Astrocyte (in vitro differentiated cells and primary cell): ENCODE results near the gene RNF145. TPM values are rescaled to one million over a fixed set of nuclear protein-coding genes. Genes with fewer than 3 reads are reported as not detected.

ENCODE experiments used
- DNase-seq: peaks from one replicate; pipeline ENCODE4 v3.0.0-alpha.2; 2010; ENCODE audit warnings: low read depth
- FAIRE-seq: peaks from 2 replicates; lab custom pipeline; 2011; peaks lifted over from hg19 to GRCh38; lab: Jason Lieb, UNC
- H2AFZ ChIP-seq: 2 replicates; pipeline ENCODE4 v1.6.0; 2012; ENCODE audit warnings: low read depth, low read length, inconsistent platforms
- H3K27ac ChIP-seq: 2 replicates; pipeline ENCODE4 v1.5.1; 2011; ENCODE audit warnings: low read depth, low read length, inconsistent platforms
- H3K27me3 ChIP-seq: 2 replicates; pipeline ENCODE4 v1.6.0; 2011; ENCODE audit warnings: low read length, inconsistent platforms; ENCODE audit not compliant: insufficient read depth
- H3K36me3 ChIP-seq: 2 replicates; pipeline ENCODE4 v1.5.1; 2011; ENCODE audit warnings: low read length, inconsistent platforms; ENCODE audit not compliant: insufficient read depth
- H3K4me1 ChIP-seq: 2 replicates; pipeline ENCODE4 v1.5.1; 2011; ENCODE audit warnings: low read length, inconsistent platforms; ENCODE audit not compliant: insufficient read depth
- H3K4me2 ChIP-seq: 2 replicates; pipeline ENCODE4 v1.6.0; 2012; ENCODE audit warnings: low read length, inconsistent platforms
- H3K4me3 ChIP-seq: 2 replicates; pipeline ENCODE4 v1.5.1; 2011; ENCODE audit warnings: low read depth, mild to moderate bottlenecking, low read length, inconsistent platforms; ENCODE audit not compliant: insufficient read depth
- H3K79me2 ChIP-seq: 2 replicates; pipeline ENCODE4 v1.6.0; 2012; ENCODE audit warnings: mild to moderate bottlenecking, low read length, inconsistent platforms; ENCODE audit not compliant: insufficient read depth
- H3K9ac ChIP-seq: 2 replicates; pipeline ENCODE4 v1.6.0; 2012; ENCODE audit warnings: mild to moderate bottlenecking, low read length, inconsistent platforms
- H3K9me3 ChIP-seq: 2 replicates; pipeline ENCODE4 v1.5.1; 2012; ENCODE audit warnings: low read depth, mild to moderate bottlenecking, low read length, inconsistent platforms; ENCODE audit not compliant: insufficient read depth
- H4K20me1 ChIP-seq: 2 replicates; pipeline ENCODE4 v1.6.0; 2012; ENCODE audit warnings: low read length, inconsistent platforms; ENCODE audit not compliant: insufficient read depth
- H3K27ac Mint-ChIP-seq: one replicate; pipeline ENCODE4 v1.8.0; 2021; ENCODE audit warnings: mild to moderate bottlenecking, mixed read lengths; ENCODE audit not compliant: unreplicated experiment
- H3K27me3 Mint-ChIP-seq: one replicate; pipeline ENCODE4 v1.8.0; 2021; ENCODE audit warnings: low read depth, mixed read lengths; ENCODE audit not compliant: unreplicated experiment
- H3K36me3 Mint-ChIP-seq: one replicate; pipeline ENCODE4 v1.8.0; 2021; ENCODE audit warnings: low read depth, mixed read lengths; ENCODE audit not compliant: unreplicated experiment
- H3K4me1 Mint-ChIP-seq: one replicate; pipeline ENCODE4 v1.8.0; 2021; ENCODE audit warnings: low read depth, mixed read lengths; ENCODE audit not compliant: unreplicated experiment
- H3K4me3 Mint-ChIP-seq: one replicate; pipeline ENCODE4 v1.8.0; 2021; ENCODE audit warnings: mild to moderate bottlenecking, moderate library complexity, mixed read lengths; ENCODE audit not compliant: unreplicated experiment
- H3K9me3 Mint-ChIP-seq: one replicate; pipeline ENCODE4 v1.8.0; 2021; ENCODE audit warnings: mild to moderate bottlenecking, mixed read lengths; ENCODE audit not compliant: unreplicated experiment
- CTCF ChIP-seq: IDR thresholded peaks from 2 replicates; pipeline ENCODE4 v1.5.1; 2011; ENCODE audit warnings: low read depth, mild to moderate bottlenecking, inconsistent platforms, low read length, moderate library complexity; ENCODE audit not compliant: insufficient read depth
- EZH2 ChIP-seq: IDR thresholded peaks from 2 replicates; pipeline ENCODE4 v1.6.1; 2012; ENCODE audit warnings: mild to moderate bottlenecking, low read length, inconsistent platforms; ENCODE audit not compliant: insufficient read depth
- total RNA-seq: library from RNA; stranded (reverse); gene quantifications from 2 replicates; pipeline ENCODE4 v1.2.1, GENCODE V29; 2021

Gene RNF145
- total RNA-seq, 1 donor from 2014 or later: 54.0 TPM

GRCh38 chr5:159199225-159199624 is 10.1 kb downstream of the RNF145 start:
- Histone ChIP-seq H3K4me3 (no peak overlapping the region), H3K79me2 (peaks cover 100% of the 10 kb centered on the region), H3K36me3 (peaks cover 23% of the 10 kb centered on the region), H3K27ac (no peak overlapping the region), H3K9ac (no peak overlapping the region), H2AFZ (no peak overlapping the region), H3K4me1 (peaks cover 3% of the 10 kb centered on the region), H3K27me3 (no peaks in the 10 kb centered on the region), H3K9me3 (no peaks in the 10 kb centered on the region), H4K20me1 (peaks cover 74% of the 10 kb centered on the region), H3K4me2 (no peak overlapping the region)
- Mint-ChIP-seq H3K27me3 (no peaks in the 10 kb centered on the region), H3K27ac (no peak overlapping the region), H3K4me1 (peaks cover 11% of the 10 kb centered on the region), H3K9me3 (no peaks in the 10 kb centered on the region), H3K36me3 (peaks cover 4% of the 10 kb centered on the region), H3K4me3 (no peak overlapping the region)
- TF ChIP-seq EZH2 (no peak), CTCF (no peak)
- DNase-seq (no peak), FAIRE-seq (no peak)

- DNase-seq (no peak), FAIRE-seq (no peak)
- H3K27me3 Mint-ChIP-seq: no peaks in the 10 kb centered on the region
- no peak overlapping the region for H3K4me2 ChIP-seq
- no peak for TF ChIP-seq CTCF
- TF ChIP-seq EZH2: no peak
- H3K27ac Mint-ChIP-seq: no peak overlapping the region
- H3K9me3 ChIP-seq: no peaks in the 10 kb centered on the region
- H3K27me3 ChIP-seq: no peaks in the 10 kb centered on the region
- no peak overlapping the region for H3K27ac ChIP-seq
- peaks cover 100% of the 10 kb centered on the region for H3K79me2 ChIP-seq
- peaks cover 5% of the 10 kb centered on the region for H3K36me3 Mint-ChIP-seq
- H3K4me3 ChIP-seq: no peak overlapping the region
- no peak overlapping the region for H3K9ac ChIP-seq
- no peak overlapping the region for H2AFZ ChIP-seq
- no peaks in the 10 kb centered on the region for H3K4me1 ChIP-seq
- no peaks in the 10 kb centered on the region for H3K9me3 Mint-ChIP-seq
- H4K20me1 ChIP-seq: peaks cover 65% of the 10 kb centered on the region
- peaks cover 23% of the 10 kb centered on the region for H3K36me3 ChIP-seq
- peaks cover 11% of the 10 kb centered on the region for H3K4me1 Mint-ChIP-seq
- H3K4me3 Mint-ChIP-seq: no peak overlapping the region
Measured at GRCh38 chr5:159198063-159199036, 11.0 kb downstream of the RNF145 start.

- peaks cover 98% of the 10 kb centered on the region for H3K79me2 ChIP-seq
- H3K4me1 ChIP-seq: no peaks in the 10 kb centered on the region
- no peak for TF ChIP-seq CTCF
- no peak for TF ChIP-seq EZH2
- Mint-ChIP-seq H3K36me3 (peaks cover 9% of the 10 kb centered on the region), H3K4me1 (peaks cover 9% of the 10 kb centered on the region), H3K27me3 (no peaks in the 10 kb centered on the region), H3K27ac (no peak overlapping the region), H3K9me3 (no peaks in the 10 kb centered on the region), H3K4me3 (no peak overlapping the region)
- H3K4me3 ChIP-seq: no peak overlapping the region
- H3K27me3 ChIP-seq: no peaks in the 10 kb centered on the region
- H4K20me1 ChIP-seq: peaks cover 58% of the 10 kb centered on the region
- no peak overlapping the region for H2AFZ ChIP-seq
- DNase-seq: no peak
- peaks cover 23% of the 10 kb centered on the region for H3K36me3 ChIP-seq
- H3K4me2 ChIP-seq: no peak overlapping the region
- H3K9me3 ChIP-seq: no peaks in the 10 kb centered on the region
- no peak overlapping the region for H3K27ac ChIP-seq
- FAIRE-seq: no peak
- H3K9ac ChIP-seq: no peak overlapping the region
Measured at GRCh38 chr5:159195775-159196174, 13.6 kb downstream of the RNF145 start.
